SU-DHL-6 (cell line): ENCODE data around the gene CACNA1C.

Experiments used
- H2AFZ ChIP-seq: fragments of 200-600 bp; sonication (generic); 2 replicates; pipeline ENCODE4 v1.6.1; 2014; ENCODE audit warnings: low read depth, mild to moderate bottlenecking, moderate library complexity, mixed read lengths, antibody characterized with exemption, low read length; ENCODE audit not compliant: severe bottlenecking
- H3F3A ChIP-seq: fragments of 200-600 bp; shearing (Covaris generic); 2 replicates; pipeline ENCODE4 v1.6.0; 2016; ENCODE audit warnings: antibody characterized with exemption, mild to moderate bottlenecking; ENCODE audit not compliant: insufficient read depth
- H3K27ac ChIP-seq: fragments of 200-600 bp; sonication (generic); 2 replicates; pipeline ENCODE4 v1.5.1; 2016; ENCODE audit warnings: low read depth, mild to moderate bottlenecking, low read length, moderate library complexity, mixed read lengths
- H3K27me3 ChIP-seq: fragments of 200-600 bp; sonication (generic), shearing (Covaris generic); 2 replicates; pipeline ENCODE4 v1.6.0; 2014; ENCODE audit warnings: mild to moderate bottlenecking, low read length
- H3K36me3 ChIP-seq: fragments of 200-600 bp; sonication (generic); 2 replicates; pipeline ENCODE4 v1.6.1; 2014; ENCODE audit warnings: mild to moderate bottlenecking, low read length, mixed read lengths
- H3K4me2 ChIP-seq: fragments of 300-600, 200-600 bp; shearing (Covaris generic), sonication (generic); 2 replicates; pipeline ENCODE4 v1.6.0; 2014; ENCODE audit warnings: low read length, low read depth, mild to moderate bottlenecking; ENCODE audit not compliant: poor library complexity, severe bottlenecking
- H3K4me3 ChIP-seq: fragments of 200-600 bp; sonication (generic); 2 replicates; pipeline ENCODE4 v1.5.1; 2014; ENCODE audit warnings: antibody characterized with exemption, low read length, mild to moderate bottlenecking, mixed read lengths; ENCODE audit not compliant: insufficient read depth, poor library complexity, severe bottlenecking
- H3K79me2 ChIP-seq: fragments of 200-600 bp; sonication (generic); 2 replicates; pipeline ENCODE4 v1.6.1; 2014; ENCODE audit warnings: mild to moderate bottlenecking, low read length, moderate library complexity; ENCODE audit not compliant: insufficient read depth
- H3K9ac ChIP-seq: fragments of 200-600 bp; sonication (generic); 2 replicates; pipeline ENCODE4 v1.7.0; 2014; ENCODE audit warnings: mild to moderate bottlenecking, low read length
- H3K9me2 ChIP-seq: fragments of 200-600 bp; sonication (generic); replicated peaks from 2 replicates; pipeline ENCODE4 v1.6.1; 2014; ENCODE audit warnings: low read length; ENCODE audit not compliant: insufficient read depth
- H3K9me3 ChIP-seq: fragments of 200-600 bp; sonication (generic); 2 replicates; pipeline ENCODE4 v1.6.1; 2014; ENCODE audit warnings: low read length, mixed read lengths; ENCODE audit not compliant: insufficient read depth
- H4K20me1 ChIP-seq: fragments of 200-600 bp; sonication (generic); 2 replicates; pipeline ENCODE4 v1.6.1; 2014; ENCODE audit warnings: low read depth, mild to moderate bottlenecking, antibody characterized with exemption, low read length, moderate library complexity, mixed read lengths
- EZH2phosphoT487 ChIP-seq: fragments of 200-600 bp; sonication (generic), shearing (Covaris generic); conservative IDR thresholded peaks from 2 replicates; pipeline ENCODE4 v1.6.1; 2018; ENCODE audit warnings: mild to moderate bottlenecking, antibody characterized with exemption, low read length, moderate library complexity, mixed read lengths
- TF ChIP-seq, protein P1 (sequence below): fragments of 200-600 bp; sonication (generic); IDR thresholded peaks from one replicate; pipeline ENCODE4 v1.5.1; 2017; ENCODE audit warnings: antibody characterized with exemption, mild to moderate bottlenecking, low read length, moderate library complexity; ENCODE audit not compliant: insufficient read depth, poor library complexity, severe bottlenecking

CACNA1C gene

DNA sequence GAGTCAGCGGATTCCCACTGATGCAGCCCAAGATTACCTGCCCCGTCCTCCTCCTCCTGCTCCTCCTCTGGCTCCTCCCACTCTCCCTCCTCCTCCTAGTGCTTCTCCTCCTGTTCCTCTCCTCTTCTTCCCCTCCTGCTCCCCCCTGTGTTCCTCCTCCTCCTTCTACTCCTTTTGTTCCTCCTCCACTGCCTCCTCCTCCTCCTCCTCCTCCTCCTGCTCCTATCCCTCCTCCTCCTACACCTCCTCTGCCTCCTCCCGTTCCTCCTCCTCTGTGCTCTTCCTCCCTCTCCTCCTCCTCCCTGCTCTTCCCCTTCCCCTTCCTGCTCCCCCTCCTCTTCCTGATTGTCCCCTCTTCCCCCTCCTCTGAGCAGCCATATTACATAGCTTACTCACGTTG is 141.3 kb downstream of the CACNA1C start:
- H2AFZ ChIP-seq = no peak overlapping the region
- H3K4me2 ChIP-seq = no peak overlapping the region
- H3F3A ChIP-seq = no peaks in the 10 kb centered on the region
- H4K20me1 ChIP-seq = no peaks in the 10 kb centered on the region
- H3K4me3 ChIP-seq = no peak overlapping the region
- no peaks in the 10 kb centered on the region for H3K9me3 ChIP-seq
- no peaks in the 10 kb centered on the region for H3K27me3 ChIP-seq
- H3K9ac ChIP-seq = no peak overlapping the region
- TF ChIP-seq, protein P1, sequence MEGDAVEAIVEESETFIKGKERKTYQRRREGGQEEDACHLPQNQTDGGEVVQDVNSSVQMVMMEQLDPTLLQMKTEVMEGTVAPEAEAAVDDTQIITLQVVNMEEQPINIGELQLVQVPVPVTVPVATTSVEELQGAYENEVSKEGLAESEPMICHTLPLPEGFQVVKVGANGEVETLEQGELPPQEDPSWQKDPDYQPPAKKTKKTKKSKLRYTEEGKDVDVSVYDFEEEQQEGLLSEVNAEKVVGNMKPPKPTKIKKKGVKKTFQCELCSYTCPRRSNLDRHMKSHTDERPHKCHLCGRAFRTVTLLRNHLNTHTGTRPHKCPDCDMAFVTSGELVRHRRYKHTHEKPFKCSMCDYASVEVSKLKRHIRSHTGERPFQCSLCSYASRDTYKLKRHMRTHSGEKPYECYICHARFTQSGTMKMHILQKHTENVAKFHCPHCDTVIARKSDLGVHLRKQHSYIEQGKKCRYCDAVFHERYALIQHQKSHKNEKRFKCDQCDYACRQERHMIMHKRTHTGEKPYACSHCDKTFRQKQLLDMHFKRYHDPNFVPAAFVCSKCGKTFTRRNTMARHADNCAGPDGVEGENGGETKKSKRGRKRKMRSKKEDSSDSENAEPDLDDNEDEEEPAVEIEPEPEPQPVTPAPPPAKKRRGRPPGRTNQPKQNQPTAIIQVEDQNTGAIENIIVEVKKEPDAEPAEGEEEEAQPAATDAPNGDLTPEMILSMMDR = no peak
- TF ChIP-seq EZH2phosphoT487 = no peak
- H3K9me2 ChIP-seq = no peaks in the 10 kb centered on the region
- no peaks in the 10 kb centered on the region for H3K36me3 ChIP-seq
- H3K27ac ChIP-seq = no peak overlapping the region
- no peaks in the 10 kb centered on the region for H3K79me2 ChIP-seq

DNA sequence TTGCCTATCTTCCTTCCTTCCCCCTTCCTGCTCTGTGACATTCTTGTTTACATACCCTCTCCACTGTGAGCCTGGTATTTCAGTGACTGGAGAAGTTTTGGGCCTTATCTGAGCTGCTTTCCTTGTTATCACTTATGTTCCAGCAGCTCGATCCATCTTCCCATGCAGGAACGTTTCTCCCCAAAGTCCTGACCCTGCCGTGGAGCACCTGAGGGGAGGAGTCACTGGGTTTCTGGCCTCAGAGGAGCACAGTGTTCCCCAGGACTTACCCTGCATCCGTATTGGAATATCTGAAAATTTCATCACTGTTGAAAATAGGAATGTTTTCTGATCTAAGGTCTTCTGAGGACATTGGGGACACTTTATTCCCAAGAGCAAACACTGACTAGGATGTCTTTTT is 141.8 kb downstream of the CACNA1C start:
- Histone ChIP-seq H3K4me2 (no peak overlapping the region), H4K20me1 (no peaks in the 10 kb centered on the region), H3K9me2 (no peaks in the 10 kb centered on the region), H2AFZ (no peak overlapping the region), H3F3A (no peaks in the 10 kb centered on the region), H3K9ac (no peak overlapping the region), H3K27me3 (no peaks in the 10 kb centered on the region), H3K36me3 (no peaks in the 10 kb centered on the region), H3K4me3 (no peak overlapping the region), H3K9me3 (no peaks in the 10 kb centered on the region), H3K79me2 (no peaks in the 10 kb centered on the region), H3K27ac (no peak overlapping the region)
- TF ChIP-seq, protein P1 = no peak
- TF ChIP-seq EZH2phosphoT487 = no peak

DNA sequence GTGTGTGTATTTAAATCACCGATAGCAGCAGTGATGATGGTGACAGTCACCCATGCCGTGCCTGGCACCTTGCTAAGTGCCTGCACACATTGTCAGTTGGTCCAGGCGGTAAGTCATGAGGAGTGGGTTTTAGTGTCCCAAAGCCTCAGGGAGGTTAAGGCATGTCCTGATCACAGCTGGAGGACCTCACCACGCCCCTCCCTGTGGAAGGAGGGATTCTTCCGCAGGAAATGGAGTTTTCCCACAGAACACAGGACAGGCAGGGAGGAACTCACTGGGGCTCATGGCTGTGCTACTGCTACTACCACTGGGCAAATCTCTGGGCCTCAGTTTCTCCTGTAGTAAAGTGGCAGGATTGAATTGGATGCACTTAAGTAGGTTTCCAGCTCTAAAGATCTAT is 142.3 kb downstream of the CACNA1C start:
- H3K36me3 ChIP-seq = no peaks in the 10 kb centered on the region
- H3K27me3 ChIP-seq = no peaks in the 10 kb centered on the region
- TF ChIP-seq EZH2phosphoT487 = no peak
- TF ChIP-seq, protein P1 = no peak
- no peak overlapping the region for H3K27ac ChIP-seq
- H3K9me2 ChIP-seq = no peaks in the 10 kb centered on the region
- no peaks in the 10 kb centered on the region for H3F3A ChIP-seq
- H3K79me2 ChIP-seq = no peaks in the 10 kb centered on the region
- no peak overlapping the region for H3K4me3 ChIP-seq
- H3K4me2 ChIP-seq = no peak overlapping the region
- no peaks in the 10 kb centered on the region for H3K9me3 ChIP-seq
- no peaks in the 10 kb centered on the region for H4K20me1 ChIP-seq
- H2AFZ ChIP-seq = no peak overlapping the region
- H3K9ac ChIP-seq = no peak overlapping the region

DNA sequence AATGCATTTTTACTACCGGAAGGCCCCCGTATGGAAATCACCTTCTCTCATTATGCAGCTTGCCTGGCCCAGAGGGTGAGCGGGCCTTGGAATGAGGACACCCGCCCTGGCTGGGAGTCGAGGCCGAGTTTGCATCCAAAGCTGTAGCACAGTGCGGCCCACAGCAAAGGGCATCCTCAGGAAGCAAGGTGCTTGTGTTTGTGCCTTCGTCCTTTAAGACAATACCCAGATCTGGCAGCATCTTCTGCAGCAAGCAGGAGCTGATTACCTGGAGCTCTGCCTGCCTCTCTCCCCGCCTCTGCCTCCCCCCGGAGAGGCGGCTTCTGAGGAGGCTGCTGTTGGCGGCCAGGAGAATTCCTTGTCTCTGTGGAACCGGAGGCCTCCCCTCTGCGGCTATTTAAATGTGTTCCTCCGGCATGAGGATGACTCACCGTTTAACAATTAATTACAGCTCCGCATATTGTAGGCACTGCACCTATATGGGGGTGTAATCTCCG is 145.3 kb downstream of the CACNA1C start:
- no peak overlapping the region for H3K4me2 ChIP-seq

More for the DNA sequence above, 145.3 kb downstream of the CACNA1C start:
- Histone ChIP-seq H3K9me3 (no peaks in the 10 kb centered on the region), H4K20me1 (no peaks in the 10 kb centered on the region), H3K9me2 (no peaks in the 10 kb centered on the region), H3K9ac (no peak overlapping the region), H3K79me2 (no peaks in the 10 kb centered on the region), H3F3A (no peaks in the 10 kb centered on the region), H3K27ac (no peak overlapping the region), H2AFZ (no peak overlapping the region), H3K36me3 (no peaks in the 10 kb centered on the region), H3K27me3 (no peaks in the 10 kb centered on the region), H3K4me3 (no peak overlapping the region)
- no peak for TF ChIP-seq EZH2phosphoT487
- TF ChIP-seq, protein P1 = no peak
